ENCODE data around the gene NXPH3.

Gene NXPH3

GRCh38 chr17:49576917-49577649, 1.4 kb downstream of the NXPH3 start:
- no peak for DNase-seq

- DNase-seq = no peak
Measured at GRCh38 chr17:49577650-49577934, 1.9 kb downstream of the NXPH3 start.

- DNase-seq = no peak
Measured at GRCh38 chr17:49577963-49578362, 2.3 kb downstream of the NXPH3 start.

- no peak for DNase-seq
Measured at GRCh38 chr17:49578414-49578813, 2.7 kb downstream of the NXPH3 start.

- no peak for DNase-seq
Measured at GRCh38 chr17:49578952-49579500, 3.4 kb downstream of the NXPH3 start.

GRCh38 chr17:49579522-49579921, 3.9 kb downstream of the NXPH3 start:
- DNase-seq = no peak

- no peak for DNase-seq
Measured at GRCh38 chr17:49580055-49580721, 4.5 kb downstream of the NXPH3 start.

- DNase-seq = no peak
Measured at GRCh38 chr17:49580981-49581647, 5.4 kb downstream of the NXPH3 start.

- no peak for DNase-seq
Measured at GRCh38 chr17:49581648-49581998, 6.0 kb downstream of the NXPH3 start.

- DNase-seq = no peak
Measured at GRCh38 chr17:49582055-49582722, 6.5 kb downstream of the NXPH3 start.

- no peak for DNase-seq
Measured at GRCh38 chr17:49582789-49583188, 7.1 kb downstream of the NXPH3 start.

- DNase-seq = no peak
Measured at GRCh38 chr17:49583226-49583625, 7.6 kb downstream of the NXPH3 start.

GRCh38 chr17:49583889-49584288, 8.2 kb downstream of the NXPH3 start:
- DNase-seq = no peak

- no peak for DNase-seq
Measured at GRCh38 chr17:49585422-49586027, 9.9 kb downstream of the NXPH3 start.

- no peak for DNase-seq
Measured at GRCh38 chr17:49587366-49588073, 11.8 kb downstream of the NXPH3 start.

GRCh38 chr17:49588312-49588711, 12.6 kb downstream of the NXPH3 start:
- no peak for DNase-seq

- no peak for DNase-seq
Measured at GRCh38 chr17:49588726-49589576, 13.3 kb downstream of the NXPH3 start.

- DNase-seq = no peak
Measured at GRCh38 chr17:49589577-49589927, 13.9 kb downstream of the NXPH3 start.

GRCh38 chr17:49590874-49591273, 15.2 kb downstream of the NXPH3 start:
- no peak for DNase-seq

GRCh38 chr17:49592263-49592662, 16.6 kb downstream of the NXPH3 start:
- DNase-seq = no peak

GRCh38 chr17:49595328-49595727, 19.7 kb downstream of the NXPH3 start:
- DNase-seq = no peak

GRCh38 chr17:49595980-49596379, 20.3 kb downstream of the NXPH3 start:
- no peak for DNase-seq

All from SHP77 treated with DMSO at 0.1 percent for 48 hours (cell line).